Neural cell (in vitro differentiated cells): ENCODE data around the gene KBTBD13. TPM values are rescaled to one million over a fixed set of nuclear protein-coding genes. Genes with fewer than 3 reads are reported as not detected.

Source experiments
- H2AFZ ChIP-seq: fragments of 200-600, 300-800 bp; sonication (generic), shearing (Covaris generic); 2 replicates; pipeline ENCODE4 v1.6.0; 2014; ENCODE audit warnings: low read depth, mild to moderate bottlenecking, antibody characterized with exemption, low read length, moderate library complexity
- H3F3A ChIP-seq: fragments of 200-600 bp; shearing (Covaris generic); 2 replicates; pipeline ENCODE4 v1.6.1; 2016; ENCODE audit warnings: mild to moderate bottlenecking, moderate library complexity, mixed read lengths, antibody characterized with exemption, low read length; ENCODE audit not compliant: insufficient read depth, poor library complexity, severe bottlenecking
- H3K27ac ChIP-seq: fragments of 200-600, 300-800 bp; sonication (generic), shearing (Covaris generic); 2 replicates; pipeline ENCODE4 v1.5.1; 2014; ENCODE audit warnings: mild to moderate bottlenecking, low read length, moderate library complexity
- H3K27me3 ChIP-seq: fragments of 300-800, 200-600 bp; sonication (generic), shearing (Covaris generic); 2 replicates; pipeline ENCODE4 v1.6.0; 2014; ENCODE audit warnings: mild to moderate bottlenecking, low read depth, low read length, moderate library complexity; ENCODE audit not compliant: insufficient read depth
- H3K36me3 ChIP-seq: fragments of 300-800, 200-600 bp; sonication (generic), shearing (Covaris generic); 2 replicates; pipeline ENCODE4 v1.5.1; 2014; ENCODE audit warnings: mild to moderate bottlenecking, antibody characterized with exemption, low read length, moderate library complexity; ENCODE audit not compliant: insufficient read depth
- H3K4me2 ChIP-seq: fragments of 300-800, 200-600 bp; sonication (generic), shearing (Covaris generic); 2 replicates; pipeline ENCODE4 v1.6.0; 2014; ENCODE audit warnings: mild to moderate bottlenecking, low read length
- H3K4me3 ChIP-seq: fragments of 300-800, 200-600 bp; sonication (generic), shearing (Covaris generic); 2 replicates; pipeline ENCODE4 v1.5.1; 2014; ENCODE audit warnings: mild to moderate bottlenecking, low read length, moderate library complexity
- H3K79me2 ChIP-seq: fragments of 200-600 bp; shearing (Covaris generic); replicated peaks from 2 replicates; pipeline ENCODE4 v1.6.0; 2014; ENCODE audit warnings: mild to moderate bottlenecking, low read length, moderate library complexity; ENCODE audit not compliant: insufficient read depth
- H3K9ac ChIP-seq: fragments of 300-800, 200-600 bp; sonication (generic), shearing (Covaris generic); 2 replicates; pipeline ENCODE4 v1.6.1; 2016; ENCODE audit warnings: mild to moderate bottlenecking, low read length, mixed read lengths
- H3K9me2 ChIP-seq: fragments of 200-600 bp; shearing (Covaris generic); 2 replicates; pipeline ENCODE4 v1.6.1; 2016; ENCODE audit warnings: mild to moderate bottlenecking, low read length, mixed read lengths; ENCODE audit not compliant: insufficient read depth
- H3K9me3 ChIP-seq: fragments of 200-600, 300-800 bp; sonication (generic), shearing (Covaris generic); 2 replicates; pipeline ENCODE4 v1.6.1; 2016; ENCODE audit warnings: mild to moderate bottlenecking, mixed run types, low read length, moderate library complexity, mixed read lengths
- H4K20me1 ChIP-seq: fragments of 200-600 bp; shearing (Covaris generic); 2 replicates; pipeline ENCODE4 v1.6.1; 2016; ENCODE audit warnings: mild to moderate bottlenecking, mixed run types; ENCODE audit not compliant: insufficient read depth
- CTCF ChIP-seq: fragments of 450-650 bp; IDR thresholded peaks from 2 replicates; pipeline ENCODE4 v1.5.1; 2014; ENCODE audit warnings: antibody characterized with exemption, mild to moderate bottlenecking, moderate library complexity; ENCODE audit not compliant: poor library complexity, severe bottlenecking
- EP300 ChIP-seq: fragments of 450-650 bp; conservative IDR thresholded peaks from 2 replicates; pipeline ENCODE4 v1.6.1; 2014; ENCODE audit warnings: antibody characterized with exemption, mild to moderate bottlenecking, moderate library complexity; ENCODE audit not compliant: poor library complexity, severe bottlenecking
- EZH2 ChIP-seq: fragments of 200-600, 300-800 bp; shearing (Covaris generic), sonication (generic); IDR thresholded peaks from 2 replicates; pipeline ENCODE4 v1.6.1; 2014; ENCODE audit warnings: antibody characterized with exemption, low read length, borderline replicate concordance, mild to moderate bottlenecking; ENCODE audit not compliant: insufficient read depth, poor library complexity, severe bottlenecking
- MXI1 ChIP-seq: fragments of 450-650 bp; conservative IDR thresholded peaks from 2 replicates; pipeline ENCODE4 v1.6.1; 2014; ENCODE audit warnings: antibody characterized with exemption, mild to moderate bottlenecking; ENCODE audit not compliant: poor library complexity, severe bottlenecking
- POLR2AphosphoS5 ChIP-seq: IDR thresholded peaks from 2 replicates; pipeline ENCODE4 v1.6.1; 2012
- RAD21 ChIP-seq: fragments of 450-650 bp; conservative IDR thresholded peaks from 2 replicates; pipeline ENCODE4 v1.6.1; 2014; ENCODE audit warnings: antibody characterized with exemption, mild to moderate bottlenecking, moderate library complexity
- REST ChIP-seq: IDR thresholded peaks from 2 replicates; pipeline ENCODE4 v1.6.1; 2012; ENCODE audit warnings: borderline replicate concordance
- SMC3 ChIP-seq: fragments of 450-650 bp; conservative IDR thresholded peaks from 2 replicates; pipeline ENCODE4 v1.6.1; 2014; ENCODE audit warnings: antibody characterized with exemption, mild to moderate bottlenecking, moderate library complexity; ENCODE audit not compliant: poor library complexity
- TAF1 ChIP-seq: IDR thresholded peaks from 2 replicates; pipeline ENCODE4 v1.6.1; 2012; ENCODE audit warnings: low read depth
- polyA plus RNA-seq: library from polyadenylated mRNA; depleted of rRNA; stranded (reverse); fragments of >200 nt; gene quantifications from 2 replicates; pipeline ENCODE4 v1.2.3, GENCODE V29; 2014

KBTBD13 gene
- polyA plus RNA-seq, 1 donor from 2014 or later, result not detected

GRCh38 chr15:65032801-65033537 lies 43.6 kb upstream of the KBTBD13 start:
- Histone ChIP-seq H3K79me2 (peaks cover 3% of the 10 kb centered on the region), H2AFZ (no peak overlapping the region), H3K4me3 (no peak overlapping the region), H4K20me1 (no peaks in the 10 kb centered on the region), H3F3A (no peaks in the 10 kb centered on the region), H3K36me3 (no peaks in the 10 kb centered on the region), H3K4me2 (no peak overlapping the region), H3K9ac (no peak overlapping the region), H3K9me2 (no peaks in the 10 kb centered on the region), H3K9me3 (no peaks in the 10 kb centered on the region), H3K27me3 (no peaks in the 10 kb centered on the region), H3K27ac (no peak overlapping the region)
- TF ChIP-seq POLR2AphosphoS5 (no peak), RAD21 (no peak), REST (no peak), SMC3 (no peak), CTCF (peak; percentile 15), EP300 (no peak), EZH2 (no peak)

- no peak overlapping the region for H3K9ac ChIP-seq
- H3F3A ChIP-seq, result no peaks in the 10 kb centered on the region
- H3K9me2 ChIP-seq, result no peaks in the 10 kb centered on the region
- no peak overlapping the region for H3K4me2 ChIP-seq
- no peak overlapping the region for H3K27ac ChIP-seq
- no peak for TF ChIP-seq REST
- TF ChIP-seq TAF1, result no peak
- TF ChIP-seq MXI1, result peak; percentile 57
- no peak for TF ChIP-seq EZH2
- TF ChIP-seq RAD21, result peak; percentile 92
- TF ChIP-seq EP300, result no peak
- peak; percentile 89 for TF ChIP-seq CTCF
- TF ChIP-seq POLR2AphosphoS5, result no peak
- peak; percentile 89 for TF ChIP-seq SMC3
- H3K9me3 ChIP-seq, result no peaks in the 10 kb centered on the region
- H3K4me3 ChIP-seq, result no peak overlapping the region
- H3K27me3 ChIP-seq, result no peaks in the 10 kb centered on the region
- no peak overlapping the region for H2AFZ ChIP-seq
- H3K79me2 ChIP-seq, result peaks cover 1% of the 10 kb centered on the region
- H4K20me1 ChIP-seq, result no peaks in the 10 kb centered on the region
- H3K36me3 ChIP-seq, result no peaks in the 10 kb centered on the region
Measured at GRCh38 chr15:65033659-65034269, 42.8 kb upstream of the KBTBD13 start.
